Retina (tissue), 1 donor: ENCODE measurements around the gene USP40.
A peak's percentile ranks its signal among the peaks of the same experiment; 100 is the strongest.
"Not testable (repeated sequence)": the region's sequence is repeated elsewhere in the genome, so short reads cannot be mapped to it uniquely, and the experiment has no call there.

Source experiments
- DNase-seq: peaks from one replicate; pipeline ENCODE4 v3.0.0-alpha.2; 2016

USP40 gene, protein sequence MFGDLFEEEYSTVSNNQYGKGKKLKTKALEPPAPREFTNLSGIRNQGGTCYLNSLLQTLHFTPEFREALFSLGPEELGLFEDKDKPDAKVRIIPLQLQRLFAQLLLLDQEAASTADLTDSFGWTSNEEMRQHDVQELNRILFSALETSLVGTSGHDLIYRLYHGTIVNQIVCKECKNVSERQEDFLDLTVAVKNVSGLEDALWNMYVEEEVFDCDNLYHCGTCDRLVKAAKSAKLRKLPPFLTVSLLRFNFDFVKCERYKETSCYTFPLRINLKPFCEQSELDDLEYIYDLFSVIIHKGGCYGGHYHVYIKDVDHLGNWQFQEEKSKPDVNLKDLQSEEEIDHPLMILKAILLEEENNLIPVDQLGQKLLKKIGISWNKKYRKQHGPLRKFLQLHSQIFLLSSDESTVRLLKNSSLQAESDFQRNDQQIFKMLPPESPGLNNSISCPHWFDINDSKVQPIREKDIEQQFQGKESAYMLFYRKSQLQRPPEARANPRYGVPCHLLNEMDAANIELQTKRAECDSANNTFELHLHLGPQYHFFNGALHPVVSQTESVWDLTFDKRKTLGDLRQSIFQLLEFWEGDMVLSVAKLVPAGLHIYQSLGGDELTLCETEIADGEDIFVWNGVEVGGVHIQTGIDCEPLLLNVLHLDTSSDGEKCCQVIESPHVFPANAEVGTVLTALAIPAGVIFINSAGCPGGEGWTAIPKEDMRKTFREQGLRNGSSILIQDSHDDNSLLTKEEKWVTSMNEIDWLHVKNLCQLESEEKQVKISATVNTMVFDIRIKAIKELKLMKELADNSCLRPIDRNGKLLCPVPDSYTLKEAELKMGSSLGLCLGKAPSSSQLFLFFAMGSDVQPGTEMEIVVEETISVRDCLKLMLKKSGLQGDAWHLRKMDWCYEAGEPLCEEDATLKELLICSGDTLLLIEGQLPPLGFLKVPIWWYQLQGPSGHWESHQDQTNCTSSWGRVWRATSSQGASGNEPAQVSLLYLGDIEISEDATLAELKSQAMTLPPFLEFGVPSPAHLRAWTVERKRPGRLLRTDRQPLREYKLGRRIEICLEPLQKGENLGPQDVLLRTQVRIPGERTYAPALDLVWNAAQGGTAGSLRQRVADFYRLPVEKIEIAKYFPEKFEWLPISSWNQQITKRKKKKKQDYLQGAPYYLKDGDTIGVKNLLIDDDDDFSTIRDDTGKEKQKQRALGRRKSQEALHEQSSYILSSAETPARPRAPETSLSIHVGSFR

DNA sequence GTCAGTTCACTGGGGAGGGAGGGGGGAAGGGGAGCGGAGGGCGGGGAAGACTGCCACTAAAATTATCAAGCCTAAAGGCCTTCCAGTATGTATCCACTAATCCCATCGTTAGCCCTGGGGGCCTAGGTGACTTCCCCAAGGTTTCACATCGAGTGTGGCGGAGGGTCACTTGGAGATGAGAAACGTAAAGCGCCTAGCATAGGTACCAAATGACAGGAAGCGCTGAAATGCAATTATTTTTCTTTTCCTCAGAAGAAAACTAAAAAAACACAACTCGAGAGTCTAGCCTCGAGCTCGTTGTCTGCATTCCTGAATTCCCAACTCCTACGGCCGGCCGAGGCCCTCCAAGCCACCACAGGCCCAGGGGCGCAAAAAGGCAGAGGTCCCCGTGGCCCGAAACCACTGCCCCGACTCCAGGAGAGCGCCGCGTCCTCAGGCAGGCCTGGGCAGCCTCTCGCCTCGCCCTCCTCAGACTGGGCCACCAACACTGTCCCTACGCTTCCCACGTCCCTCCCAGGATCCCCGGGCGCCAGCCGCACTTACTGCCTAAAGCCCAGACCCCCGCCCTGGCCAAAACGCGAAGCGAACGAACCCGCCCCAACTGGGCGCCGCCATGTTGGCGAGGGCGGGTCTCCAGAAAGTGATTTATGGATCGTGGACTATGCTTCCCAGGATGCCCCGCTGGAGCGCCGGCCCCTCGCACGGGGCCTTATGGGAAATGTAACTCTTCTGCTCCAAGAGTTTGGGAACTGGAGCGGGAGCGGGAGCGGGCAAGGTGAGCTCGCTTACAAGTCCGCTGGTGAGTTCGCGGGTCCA, at the start of gene USP40:
Gene USP40, minus strand, starts transcription at position 642 of the 816 bp plus-strand sequence. CDS start 1,228 bp downstream, outside the sequence.
- peak; percentile 94 for DNase-seq

DNA sequence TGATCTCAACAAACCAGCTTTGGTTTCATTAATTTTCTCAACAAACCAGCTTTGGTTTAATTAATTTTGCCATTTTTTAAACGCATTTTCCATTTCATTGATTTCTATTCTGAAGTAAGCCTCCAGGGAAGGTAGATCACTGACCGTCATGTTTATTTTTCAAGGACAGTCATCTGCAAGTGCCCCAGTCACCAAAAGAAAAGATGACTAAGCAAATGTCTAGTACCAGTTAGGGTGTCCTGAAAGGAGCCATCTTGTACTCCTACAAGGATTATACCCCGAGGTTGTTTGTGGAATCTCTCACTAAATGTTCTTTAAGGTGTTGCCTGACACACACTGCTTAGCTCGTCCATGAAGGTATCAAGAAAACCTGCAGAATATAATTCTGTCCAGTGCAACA, 44.7 kb upstream of the USP40 start:
- DNase-seq, result no peak

DNA sequence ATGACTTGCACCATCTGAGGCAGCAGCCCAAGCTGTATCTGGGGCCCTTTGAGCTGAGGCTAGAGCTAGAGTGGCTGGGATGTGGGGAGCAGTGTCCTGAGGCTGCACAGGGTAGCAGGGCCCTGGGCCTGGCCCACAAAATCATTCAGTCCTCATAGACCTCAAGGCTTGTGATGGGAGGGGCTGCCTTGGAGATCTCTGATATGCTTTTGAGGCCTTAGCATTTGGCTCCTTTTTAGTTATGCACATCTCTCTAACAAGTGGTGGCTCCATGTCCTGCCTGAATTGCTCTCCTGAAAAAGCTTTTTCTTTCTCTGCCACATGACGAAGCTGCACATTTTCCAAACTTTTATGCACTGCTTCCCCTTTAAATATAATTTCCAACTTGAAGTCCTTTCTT, 39.1 kb upstream of the USP40 start:
- no peak for DNase-seq

GRCh38 chr2:233604826-233605225, 38.2 kb upstream of the USP40 start:
- no peak for DNase-seq

GRCh38 chr2:233603520-233603919, 36.9 kb upstream of the USP40 start:
- DNase-seq, result no peak

DNA sequence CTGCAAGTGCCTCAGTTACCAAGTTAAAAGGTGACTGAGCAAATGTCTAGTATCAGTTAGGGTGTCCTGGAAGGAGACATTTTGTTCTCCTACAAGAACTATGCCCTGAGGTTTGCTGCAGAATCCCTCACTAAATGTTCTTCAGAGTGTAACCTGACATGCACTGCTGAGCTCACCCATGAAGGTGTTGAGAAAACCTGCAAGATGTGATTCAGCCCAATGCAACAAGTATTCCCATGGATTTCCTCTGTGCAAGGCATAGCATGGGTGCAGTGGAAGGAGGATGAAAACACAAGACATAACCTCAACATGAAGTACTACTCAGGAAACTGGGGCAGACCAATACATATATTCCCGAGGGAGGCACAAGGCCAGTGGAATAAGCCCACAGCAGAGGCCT, 35.5 kb upstream of the USP40 start:
- DNase-seq, result no peak

- DNase-seq, result no peak
These were observed 33.8 kb upstream of the USP40 start for GRCh38 chr2:233600386-233600785.

DNA sequence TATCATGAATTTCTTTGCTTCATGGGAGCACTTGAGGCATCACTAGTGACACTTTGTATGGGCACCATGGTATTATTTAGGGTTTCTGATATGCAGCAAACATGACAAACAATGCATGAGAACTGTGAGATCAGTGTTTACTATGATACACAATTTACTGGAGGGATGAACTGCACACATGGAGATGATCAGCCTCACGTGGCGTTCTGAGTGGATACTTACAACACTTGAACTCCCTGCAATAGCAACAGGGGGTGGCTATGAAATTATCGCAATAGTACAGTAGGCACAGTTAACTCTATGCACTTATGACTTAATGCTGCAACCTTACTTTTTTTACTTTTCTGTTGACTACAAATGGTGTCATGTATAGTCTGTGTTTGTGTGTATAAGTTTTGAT, 32.4 kb upstream of the USP40 start:
- no peak for DNase-seq

DNA sequence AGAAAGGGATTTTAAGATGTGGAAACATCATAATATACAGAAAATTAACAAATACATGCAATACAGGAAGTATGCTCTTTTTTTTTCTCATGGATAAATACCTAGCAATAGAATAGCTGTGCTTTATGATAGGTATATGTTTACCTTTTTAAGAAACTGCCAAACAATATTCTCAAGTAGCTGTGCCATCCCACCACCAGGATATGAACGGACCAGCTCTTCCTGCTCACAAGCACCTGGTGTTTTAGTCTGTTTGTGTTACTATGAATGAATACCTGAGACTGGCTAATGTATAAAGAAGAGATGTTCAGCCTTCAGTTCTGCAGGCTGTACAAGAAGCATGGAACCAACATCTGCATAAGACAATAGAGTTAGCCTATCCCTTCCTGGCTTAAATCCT, 30.9 kb upstream of the USP40 start:
- no peak for DNase-seq

DNA sequence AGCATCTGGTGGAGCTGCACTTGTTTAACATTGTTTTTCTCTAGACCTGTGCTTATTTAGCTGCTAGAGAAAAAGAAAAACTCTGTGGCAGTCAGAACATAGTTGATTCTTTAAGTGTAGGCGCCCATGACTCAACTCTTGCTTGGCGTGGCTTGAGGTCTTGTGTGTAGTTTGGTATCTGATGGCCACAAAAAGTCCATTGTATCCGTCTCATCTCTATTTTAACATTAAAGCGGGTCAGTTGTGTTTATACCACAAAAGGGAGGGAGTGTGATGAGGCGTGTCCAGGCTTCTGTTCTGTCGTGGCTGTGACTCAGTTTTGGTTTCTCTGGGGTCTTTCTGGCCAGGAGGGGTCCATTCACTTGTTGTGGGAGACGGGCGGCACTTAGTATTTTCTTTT, 26.6 kb upstream of the USP40 start:
- no peak for DNase-seq

DNA sequence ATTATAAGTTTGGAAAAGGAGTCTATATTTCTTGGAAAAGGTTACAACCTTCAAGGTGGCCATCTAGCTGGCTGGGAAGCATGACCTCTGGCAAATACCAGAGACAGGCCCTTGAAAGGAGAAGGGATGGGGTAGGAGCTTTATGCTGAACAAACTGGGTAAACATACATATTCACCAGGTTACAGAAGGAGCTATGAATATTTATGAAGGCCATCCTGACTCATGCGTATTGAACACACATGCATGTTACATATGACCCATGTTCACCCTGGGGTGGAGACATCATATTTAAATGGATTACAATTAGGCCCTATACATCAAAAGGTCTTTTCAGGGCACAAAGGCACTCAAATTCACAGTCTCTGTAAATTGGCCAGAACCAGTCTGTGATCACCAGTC, 26.1 kb upstream of the USP40 start:
- DNase-seq, result not testable (repeated sequence)

DNA sequence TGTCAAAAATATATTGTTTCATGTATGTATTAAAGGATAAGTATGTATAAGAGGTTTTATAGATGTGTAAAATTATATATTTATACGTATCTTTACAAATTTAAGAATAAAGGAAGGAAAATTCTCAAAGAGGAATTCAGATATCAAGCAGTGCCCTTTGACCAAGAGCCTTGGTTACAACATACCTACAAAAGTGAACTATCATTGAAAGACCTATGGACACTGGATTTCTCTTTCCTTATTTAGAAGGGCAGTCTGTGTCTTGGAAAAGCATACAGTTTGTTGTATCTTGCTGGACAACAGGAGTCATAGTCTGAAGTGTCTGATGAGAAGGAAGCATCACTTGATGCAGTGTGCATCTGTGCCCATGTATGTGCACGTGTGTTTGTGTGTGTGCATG, 21.8 kb upstream of the USP40 start:
- no peak for DNase-seq

DNA sequence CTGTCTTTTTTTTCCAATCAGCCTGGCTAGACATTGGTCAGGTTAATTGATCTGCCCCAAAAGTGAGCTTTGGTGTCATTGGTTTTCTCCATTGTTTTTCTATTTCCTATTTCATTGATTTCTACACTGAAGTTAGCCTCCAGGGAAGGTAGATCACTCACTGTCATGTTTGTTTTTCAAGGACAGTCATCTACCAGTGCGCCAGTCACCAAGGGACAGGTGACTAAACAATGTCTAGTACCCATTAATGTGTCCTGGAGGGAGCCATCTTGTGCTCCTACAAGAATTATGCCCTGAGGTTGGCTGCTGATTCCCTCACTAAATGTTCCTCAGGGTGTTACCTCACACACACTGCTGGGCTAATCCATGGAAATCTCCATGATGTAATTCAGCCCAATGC, 17.6 kb upstream of the USP40 start:
- DNase-seq, result no peak

DNA sequence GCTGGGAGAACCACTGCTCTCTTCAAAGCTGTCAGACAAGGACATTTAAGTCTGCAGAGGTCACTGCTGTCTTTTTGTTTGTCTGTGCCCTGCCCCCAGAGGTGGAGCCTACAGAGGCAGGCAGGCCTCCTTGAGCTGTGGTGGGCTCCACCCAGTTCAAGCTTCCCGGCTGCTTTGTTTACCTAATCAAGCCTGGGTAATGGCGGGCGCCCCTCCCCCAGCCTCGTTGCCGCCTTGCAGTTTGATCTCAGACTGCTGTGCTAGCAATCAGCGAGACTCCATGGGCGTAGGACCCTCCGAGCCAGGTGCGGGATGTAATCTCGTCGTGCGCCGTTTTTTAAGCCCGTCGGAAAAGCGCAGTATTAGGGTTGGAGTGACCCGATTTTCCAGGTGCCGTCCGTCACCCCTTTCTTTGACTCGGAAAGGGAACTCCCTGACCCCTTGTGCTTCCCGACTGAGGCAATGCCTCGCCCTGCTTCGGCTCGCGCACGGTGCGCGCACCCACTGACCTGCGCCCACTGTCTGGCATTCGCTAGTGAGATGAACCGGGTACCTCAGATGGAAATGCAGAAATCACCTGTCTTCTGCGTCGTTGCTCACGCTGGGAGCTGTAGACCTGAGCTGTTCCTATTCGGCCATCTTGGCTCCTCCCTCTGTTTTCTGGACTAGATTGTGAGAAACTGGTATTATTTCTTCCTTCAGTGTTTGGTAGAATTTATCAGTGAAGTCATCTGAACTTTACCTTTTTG, 16.8 kb upstream of the USP40 start:
- DNase-seq, result not testable (repeated sequence)

- not testable (repeated sequence) for DNase-seq
These were observed 10.8 kb upstream of the USP40 start for GRCh38 chr2:233577341-233577740.

- DNase-seq, result no peak
These were observed 5.9 kb upstream of the USP40 start for GRCh38 chr2:233572468-233572867.

DNA sequence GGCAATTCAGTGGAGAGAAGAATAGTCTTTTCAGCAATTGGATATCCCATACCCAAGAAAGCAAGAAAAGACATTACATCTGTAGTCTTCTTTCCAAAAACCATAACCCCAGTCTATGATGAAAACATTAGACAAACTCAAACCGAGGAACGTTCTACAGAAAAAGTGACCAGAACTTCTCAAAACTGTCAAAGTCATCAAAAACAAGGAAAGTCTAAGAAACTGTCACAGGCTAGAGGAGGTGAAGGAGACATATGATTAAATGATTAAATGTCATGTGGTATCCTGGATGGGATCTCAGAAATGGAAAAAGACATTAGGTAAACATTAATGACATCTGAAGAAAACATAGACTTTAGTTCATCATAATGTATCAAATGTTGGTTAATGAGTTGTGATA, 4.9 kb upstream of the USP40 start:
- no peak for DNase-seq

DNA sequence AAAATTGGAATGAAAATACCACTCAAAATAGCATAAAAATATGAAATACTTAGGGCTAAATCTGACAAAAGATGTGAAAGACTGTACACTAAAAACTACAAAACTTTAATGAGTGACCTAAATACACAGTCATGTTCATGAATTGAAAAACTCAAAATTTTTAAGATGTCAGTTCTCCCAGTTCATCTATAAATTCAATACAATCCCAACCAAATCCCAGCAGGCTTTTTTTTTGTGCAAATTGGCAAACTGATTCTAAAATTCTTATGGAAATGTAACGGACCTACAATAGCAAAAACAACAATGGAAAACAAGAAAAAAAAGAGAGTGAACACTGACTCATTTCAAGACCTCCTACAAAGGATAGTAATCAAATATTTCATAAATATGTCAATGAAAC, 4.4 kb upstream of the USP40 start:
- no peak for DNase-seq

DNA sequence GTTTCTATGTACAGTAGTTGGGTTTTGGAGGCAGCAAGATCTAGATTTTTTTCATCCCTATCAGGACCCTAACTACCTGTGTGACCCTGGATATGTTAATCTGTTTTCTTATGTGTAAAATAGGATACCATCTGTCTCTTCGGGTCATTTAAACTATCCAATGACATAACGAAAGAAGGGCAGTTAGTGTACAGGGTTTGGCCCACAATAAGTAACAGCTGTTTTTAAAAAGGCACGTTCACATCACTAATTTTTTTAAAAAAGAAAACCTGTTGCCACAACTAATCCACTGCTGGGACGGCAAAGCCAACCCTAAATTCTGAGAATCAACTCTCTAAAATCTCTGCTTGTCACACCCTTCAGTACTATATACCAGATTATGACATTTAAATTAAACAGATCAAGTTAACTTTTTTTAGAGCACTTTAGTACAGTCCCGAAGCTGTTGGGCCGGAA, 869 bp downstream of the USP40 start:
- DNase-seq, result no peak

DNA sequence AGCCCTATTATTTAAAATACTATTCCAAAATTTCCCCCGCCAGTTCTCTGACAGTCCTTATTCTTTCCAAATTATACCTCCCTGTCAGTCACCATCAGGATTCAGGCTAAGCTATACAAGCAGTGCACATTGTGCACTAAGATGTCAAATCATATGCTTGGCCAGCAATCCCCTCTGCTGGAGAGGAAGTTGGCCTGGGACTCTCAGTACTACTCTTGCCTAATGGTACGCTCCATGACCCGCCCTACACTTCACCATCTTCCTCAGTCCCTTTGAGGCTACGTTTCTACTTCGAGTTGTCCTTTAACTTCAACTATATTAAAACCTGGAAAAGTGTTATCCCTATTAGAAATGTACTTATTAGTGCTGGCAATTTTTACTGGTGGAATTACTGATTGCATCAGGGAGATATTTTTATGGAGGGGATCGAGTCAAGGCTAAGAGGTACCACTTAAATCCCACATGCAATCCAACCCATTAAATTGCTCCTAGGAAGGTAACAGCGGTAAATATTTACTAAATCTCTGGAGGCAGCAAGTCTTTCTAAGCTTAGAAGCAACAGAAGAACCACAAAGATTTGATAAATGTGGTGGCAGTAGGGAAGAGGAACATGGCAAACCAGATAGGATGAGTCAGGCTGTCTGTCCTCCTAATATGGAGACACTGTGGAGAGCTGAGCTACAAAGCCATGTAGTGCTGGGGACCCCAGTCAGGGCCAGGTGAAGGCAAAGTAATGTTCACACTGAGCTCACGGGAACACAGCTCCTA, 2.7 kb downstream of the USP40 start:
- no peak for DNase-seq
